Transverse colon (tissue), 3 donors: Measurements from ENCODE around the gene COQ10B.

Experiments used
- EP300 ChIP-seq: sonication (generic); formaldehyde crosslinking; IDR thresholded peaks from one replicate; pipeline ENCODE4 v1.6.1; 2017; ENCODE audit warnings: antibody characterized with exemption, low read depth
- POLR2A ChIP-seq: fragments of 450-650 bp; IDR thresholded peaks from one replicate; pipeline ENCODE4 v1.6.1; 2016; ENCODE audit warnings: antibody characterized with exemption, mild to moderate bottlenecking, moderate library complexity
- TF ChIP-seq, protein P1 (sequence below), 5 experiments: fragments of 200-600 bp in 3 of 5; fragments of 450-650 bp in 2 of 5; sonication (generic) in 3 of 5; IDR thresholded peaks; 1 replicate in 2 of 5; 2 replicates in 3 of 5; pipeline ENCODE4 v1.5.1; 2016 to 2017; ENCODE audit warnings: antibody characterized with exemption in 5 of 5, inconsistent platforms in 3 of 5, mild to moderate bottlenecking in 2 of 5, moderate library complexity in 1 of 5

DNA sequence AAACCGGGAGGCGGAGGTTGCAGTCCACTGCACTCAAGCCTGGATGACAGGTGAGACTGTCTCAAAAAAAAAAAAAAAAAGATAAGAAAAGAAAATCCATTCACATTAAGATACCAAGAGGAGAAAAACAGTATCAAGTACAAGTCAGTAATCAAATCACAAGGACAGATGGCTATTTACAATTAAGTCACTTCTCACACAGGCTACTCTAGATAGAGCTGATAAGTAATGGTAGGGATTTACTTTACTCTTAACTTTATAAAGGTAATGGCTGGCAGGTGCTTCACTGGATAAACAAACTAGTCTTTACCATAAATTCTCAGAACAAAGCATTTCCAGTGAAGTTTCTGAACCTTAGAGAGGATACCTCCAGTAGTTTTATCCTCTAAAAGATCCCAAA lies 30.0 kb upstream of the COQ10B start:
- TF ChIP-seq POLR2A, result no peak
- TF ChIP-seq, protein P1, sequence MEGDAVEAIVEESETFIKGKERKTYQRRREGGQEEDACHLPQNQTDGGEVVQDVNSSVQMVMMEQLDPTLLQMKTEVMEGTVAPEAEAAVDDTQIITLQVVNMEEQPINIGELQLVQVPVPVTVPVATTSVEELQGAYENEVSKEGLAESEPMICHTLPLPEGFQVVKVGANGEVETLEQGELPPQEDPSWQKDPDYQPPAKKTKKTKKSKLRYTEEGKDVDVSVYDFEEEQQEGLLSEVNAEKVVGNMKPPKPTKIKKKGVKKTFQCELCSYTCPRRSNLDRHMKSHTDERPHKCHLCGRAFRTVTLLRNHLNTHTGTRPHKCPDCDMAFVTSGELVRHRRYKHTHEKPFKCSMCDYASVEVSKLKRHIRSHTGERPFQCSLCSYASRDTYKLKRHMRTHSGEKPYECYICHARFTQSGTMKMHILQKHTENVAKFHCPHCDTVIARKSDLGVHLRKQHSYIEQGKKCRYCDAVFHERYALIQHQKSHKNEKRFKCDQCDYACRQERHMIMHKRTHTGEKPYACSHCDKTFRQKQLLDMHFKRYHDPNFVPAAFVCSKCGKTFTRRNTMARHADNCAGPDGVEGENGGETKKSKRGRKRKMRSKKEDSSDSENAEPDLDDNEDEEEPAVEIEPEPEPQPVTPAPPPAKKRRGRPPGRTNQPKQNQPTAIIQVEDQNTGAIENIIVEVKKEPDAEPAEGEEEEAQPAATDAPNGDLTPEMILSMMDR (IDR thresholded peaks at IDR 0.05), result no peak
- TF ChIP-seq EP300, result no peak
